NCI-H187 treated with DMSO at 0.1 percent for 48 hours (cell line): ENCODE measurements around the gene MUL1.

Source experiments
- DNase-seq: peaks from one replicate; lab custom pipeline; 2025; lab: John Stamatoyannopoulos, UW

MUL1 gene

GRCh38 chr1:20485527-20486456 lies 22.2 kb downstream of the MUL1 start, which contains the start of gene CAMK2N1:
Gene CAMK2N1 (minus strand): TSS chr1:20486210. CDS start chr1:20485379, 831 bp downstream.
- DNase-seq = no peak

GRCh38 chr1:20484519-20485462 lies 23.2 kb downstream of the MUL1 start:
- no peak for DNase-seq

DNA sequence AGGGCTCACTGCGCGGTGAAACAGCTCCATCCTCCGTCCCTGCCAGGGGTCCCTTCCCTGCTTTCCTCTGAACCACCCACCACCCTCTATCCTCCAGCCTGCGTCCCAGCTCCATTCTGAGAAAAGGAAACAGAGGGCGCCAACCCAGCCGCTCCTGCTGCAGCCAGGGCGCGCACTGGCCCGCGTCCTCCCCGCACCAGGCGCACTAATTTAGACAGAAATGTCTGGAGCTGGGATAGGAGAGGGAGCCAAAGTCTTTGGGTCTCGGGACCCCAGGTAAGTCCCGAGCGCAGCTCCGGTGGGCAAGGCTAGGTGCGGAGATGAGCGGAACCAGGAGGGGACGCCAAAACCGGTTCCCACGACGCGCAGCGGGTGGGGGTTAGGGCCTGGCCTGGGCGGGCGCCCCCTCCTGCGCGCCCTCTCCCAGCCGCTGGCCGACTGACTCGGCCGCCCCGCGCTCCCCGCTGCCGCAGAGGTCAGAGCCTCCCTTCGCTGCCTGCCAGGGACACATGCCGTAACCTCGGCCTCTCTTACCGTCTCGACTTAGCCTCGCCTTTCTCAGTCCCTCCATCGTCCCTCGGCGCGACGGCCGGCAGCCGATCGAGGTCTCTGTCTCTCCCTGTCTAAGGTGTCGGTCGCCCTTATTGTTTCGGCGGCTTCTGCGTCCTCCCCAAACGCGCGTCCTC lies 24.0 kb downstream of the MUL1 start:
- DNase-seq = no peak

DNA sequence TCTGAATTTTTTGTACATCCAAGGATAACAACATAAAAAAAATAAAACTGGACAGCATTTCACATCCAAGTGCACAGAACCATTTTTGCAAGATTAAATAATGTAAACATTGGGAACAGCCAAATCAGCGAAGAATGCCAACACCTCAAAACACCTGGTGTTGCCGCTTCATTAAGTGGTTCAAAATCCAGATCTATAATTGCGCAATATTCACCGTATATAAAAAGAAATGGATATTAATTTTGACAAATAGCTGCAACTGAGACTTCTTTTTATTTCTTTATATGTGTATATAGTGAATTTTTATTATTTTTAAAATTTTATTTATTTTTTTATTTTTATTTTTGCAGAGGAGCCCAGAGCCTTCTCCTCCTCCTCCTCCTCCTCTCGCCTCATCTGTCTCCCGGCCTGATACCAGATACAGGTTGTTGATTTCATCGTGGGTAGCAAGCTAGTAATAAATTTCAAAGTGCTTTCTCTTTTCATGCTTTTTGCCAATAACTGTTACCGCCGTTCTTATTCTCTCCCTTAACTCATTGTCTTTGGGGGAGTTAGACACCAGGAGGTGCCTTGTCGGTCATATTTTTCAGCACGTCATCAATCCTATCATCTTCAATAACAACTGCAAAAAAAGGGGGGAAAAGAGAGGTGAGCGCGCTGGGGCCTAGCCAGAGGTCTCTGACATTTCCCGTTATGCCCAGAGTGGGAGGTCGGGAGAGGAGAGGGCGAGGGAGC lies 24.7 kb downstream of the MUL1 start:
- DNase-seq = no peak

DNA sequence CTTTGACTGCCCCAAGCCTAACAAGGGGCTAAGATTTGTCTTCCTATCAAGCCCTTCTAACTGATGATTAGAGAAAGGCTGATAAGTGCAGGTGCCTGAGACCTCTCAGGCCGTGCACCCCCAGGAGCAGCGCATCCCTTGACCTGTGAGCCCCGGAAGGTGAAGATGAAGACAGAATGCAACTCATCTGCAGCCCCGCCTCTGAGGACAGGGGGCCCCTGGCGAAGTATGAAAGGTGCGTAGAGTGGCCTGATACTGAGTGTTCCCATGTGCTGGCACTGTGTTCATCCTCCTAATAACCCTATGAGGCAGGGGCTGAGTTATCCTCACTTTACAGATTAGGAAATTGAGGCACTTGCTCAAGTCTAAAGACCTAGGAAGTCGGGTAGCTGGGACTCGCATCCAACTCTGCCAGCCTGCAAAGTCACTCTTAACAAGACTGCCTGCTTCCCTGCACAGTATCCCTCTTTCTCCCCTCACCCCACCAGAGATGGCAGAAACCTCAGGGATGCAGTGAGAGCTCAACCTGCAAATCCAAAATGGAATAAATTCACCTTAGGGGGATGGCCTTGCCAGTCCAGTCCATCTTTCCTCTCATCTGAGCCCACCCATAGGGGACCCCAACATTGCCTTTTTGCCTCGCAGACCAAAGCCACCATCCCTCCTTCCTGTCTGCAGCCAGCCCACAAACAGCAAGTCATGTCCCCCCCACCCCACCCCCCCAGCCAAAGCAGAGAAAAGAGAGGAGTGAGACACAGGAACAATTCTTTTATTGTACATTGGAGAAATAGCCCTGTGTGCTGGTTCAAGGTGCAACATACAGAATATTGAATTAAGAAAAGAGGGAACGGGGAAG lies 26.1 kb downstream of the MUL1 start:
- DNase-seq = no peak

DNA sequence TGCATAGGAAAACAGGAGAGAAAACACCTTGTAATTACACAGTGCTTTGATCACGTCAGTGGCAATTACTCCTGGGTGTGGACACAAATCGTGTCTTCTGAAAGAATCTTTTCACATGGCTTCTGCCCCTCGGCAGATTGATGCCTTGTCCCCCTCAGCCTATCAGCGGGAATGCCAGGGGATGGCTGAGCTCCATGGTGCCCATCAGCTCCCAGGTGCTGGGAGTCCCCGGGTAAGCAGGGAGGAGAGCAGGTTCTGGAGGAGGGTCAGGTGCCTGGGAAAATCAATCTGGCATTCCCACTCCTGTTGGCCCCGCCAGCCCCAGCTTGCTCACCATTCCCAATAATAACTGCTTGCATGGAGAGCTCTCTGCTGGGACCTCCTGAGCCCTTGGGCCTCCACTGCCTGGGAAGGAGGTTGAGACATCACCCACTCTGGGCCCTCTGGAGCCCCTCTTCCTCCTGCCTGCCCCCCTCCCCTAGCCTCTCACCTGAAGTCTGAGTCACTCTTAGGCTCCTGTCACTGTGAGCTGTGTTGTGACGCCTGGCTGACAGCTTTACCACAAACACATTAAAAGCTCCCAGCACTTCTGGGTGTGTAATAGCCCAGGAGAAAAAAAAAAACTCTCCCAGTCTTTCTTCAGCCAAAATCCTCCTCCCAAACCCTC lies 26.9 kb downstream of the MUL1 start:
- DNase-seq = no peak

DNA sequence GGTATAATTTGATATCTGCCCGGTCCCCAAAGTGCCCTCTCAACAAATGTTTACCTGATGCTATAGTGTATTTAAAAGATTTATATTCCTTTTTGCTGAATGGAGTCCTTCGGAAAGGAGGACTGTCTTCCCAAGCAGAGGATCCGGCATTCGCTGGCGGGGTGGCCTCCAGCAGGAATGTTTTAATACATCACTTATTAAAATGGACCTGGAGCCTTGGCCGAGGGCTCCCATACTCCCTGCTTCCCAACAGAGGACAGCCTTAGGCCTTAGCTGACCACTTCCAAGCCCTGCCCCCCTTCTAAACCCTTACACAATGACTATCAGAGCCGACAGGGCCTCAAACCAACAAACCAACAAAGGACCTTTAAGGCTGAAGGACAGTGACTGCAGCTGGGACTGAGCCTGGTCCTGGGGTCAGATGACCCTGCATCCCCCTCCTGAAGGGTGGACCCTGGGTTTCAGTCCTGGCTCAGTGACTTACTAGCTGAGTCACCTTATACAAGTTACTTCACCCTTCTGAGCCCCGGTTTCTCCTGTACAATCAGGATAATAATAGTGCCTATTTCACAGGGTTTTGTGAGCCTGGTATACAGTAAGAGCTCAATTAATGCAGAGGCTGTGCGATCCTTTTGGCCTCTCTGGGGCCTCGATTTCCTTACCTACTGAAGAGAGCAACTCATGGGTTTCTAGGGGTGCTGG lies 27.6 kb downstream of the MUL1 start:
- no peak for DNase-seq

GRCh38 chr1:20479840-20480239 lies 28.1 kb downstream of the MUL1 start:
- DNase-seq = no peak

GRCh38 chr1:20478057-20478635 lies 29.8 kb downstream of the MUL1 start:
- DNase-seq = no peak

DNA sequence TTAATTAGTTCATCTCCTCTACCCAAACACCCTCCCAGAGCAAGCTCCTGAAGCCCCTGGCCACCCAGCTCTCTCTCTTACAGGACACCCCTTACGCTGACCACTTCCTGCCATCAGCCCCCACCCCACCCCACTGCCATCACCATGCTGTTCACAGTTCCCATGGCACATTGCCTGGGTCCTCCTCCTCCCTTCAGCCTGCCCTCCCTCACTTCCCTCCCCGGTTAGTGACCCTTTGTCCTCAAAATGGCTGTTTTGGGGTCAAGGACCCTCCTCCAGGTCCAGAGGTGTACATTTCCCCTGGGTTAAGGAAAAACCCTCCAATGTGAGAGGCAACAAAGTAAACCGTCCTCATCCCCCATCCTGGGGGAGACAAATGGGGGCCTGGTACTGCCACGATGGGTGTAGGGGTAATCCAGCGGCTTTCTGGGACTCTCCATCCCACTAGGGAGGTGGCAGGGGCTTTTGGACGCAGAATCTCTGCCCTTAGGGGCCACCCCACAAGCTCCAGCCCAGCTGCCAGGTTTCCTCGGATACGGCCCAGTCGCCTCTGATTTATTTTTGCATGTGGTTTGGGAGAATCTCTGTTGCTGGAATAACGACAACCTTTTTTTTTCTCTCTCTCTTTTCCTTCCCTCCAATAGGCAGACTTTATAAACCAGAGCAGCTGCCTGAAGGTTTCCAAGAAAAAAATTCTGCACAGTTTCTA lies 30.4 kb downstream of the MUL1 start:
- DNase-seq = no peak

- DNase-seq = no peak
Observed at GRCh38 chr1:20476265-20477038, 31.5 kb downstream of the MUL1 start.

GRCh38 chr1:20474996-20475395 lies 33.0 kb downstream of the MUL1 start:
- no peak for DNase-seq

DNA sequence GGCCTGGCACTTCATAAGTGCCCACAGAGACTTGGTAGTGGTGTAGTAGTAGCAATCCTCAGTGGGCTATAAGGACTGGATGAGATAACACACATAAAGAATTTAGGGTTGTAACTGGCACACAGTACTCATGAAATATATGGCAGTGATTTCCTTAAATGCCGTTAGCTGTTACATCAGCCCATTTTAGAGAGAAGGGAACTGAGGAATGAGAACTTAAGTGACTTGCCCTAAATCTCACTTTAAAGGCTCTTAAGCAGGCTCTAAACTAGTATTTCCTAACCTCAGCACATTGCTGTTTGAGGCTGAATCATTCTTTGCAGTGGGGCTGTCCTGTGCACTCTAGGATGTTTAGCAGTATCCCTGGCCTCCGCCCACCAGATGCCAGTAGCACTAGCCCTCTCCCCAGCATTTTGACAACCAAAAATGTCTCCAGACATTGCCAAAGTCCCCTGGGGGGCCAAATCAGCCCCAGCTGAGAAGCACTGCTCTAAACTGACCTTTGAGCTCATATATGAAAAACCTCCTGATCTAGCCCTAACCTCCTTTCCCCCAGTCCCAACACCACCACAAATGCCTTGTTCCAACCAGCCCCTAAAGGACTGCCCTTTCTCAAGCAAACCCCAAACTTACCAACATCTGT lies 33.5 kb downstream of the MUL1 start:
- DNase-seq = no peak

GRCh38 chr1:20473894-20474293 lies 34.1 kb downstream of the MUL1 start:
- DNase-seq = no peak

DNA sequence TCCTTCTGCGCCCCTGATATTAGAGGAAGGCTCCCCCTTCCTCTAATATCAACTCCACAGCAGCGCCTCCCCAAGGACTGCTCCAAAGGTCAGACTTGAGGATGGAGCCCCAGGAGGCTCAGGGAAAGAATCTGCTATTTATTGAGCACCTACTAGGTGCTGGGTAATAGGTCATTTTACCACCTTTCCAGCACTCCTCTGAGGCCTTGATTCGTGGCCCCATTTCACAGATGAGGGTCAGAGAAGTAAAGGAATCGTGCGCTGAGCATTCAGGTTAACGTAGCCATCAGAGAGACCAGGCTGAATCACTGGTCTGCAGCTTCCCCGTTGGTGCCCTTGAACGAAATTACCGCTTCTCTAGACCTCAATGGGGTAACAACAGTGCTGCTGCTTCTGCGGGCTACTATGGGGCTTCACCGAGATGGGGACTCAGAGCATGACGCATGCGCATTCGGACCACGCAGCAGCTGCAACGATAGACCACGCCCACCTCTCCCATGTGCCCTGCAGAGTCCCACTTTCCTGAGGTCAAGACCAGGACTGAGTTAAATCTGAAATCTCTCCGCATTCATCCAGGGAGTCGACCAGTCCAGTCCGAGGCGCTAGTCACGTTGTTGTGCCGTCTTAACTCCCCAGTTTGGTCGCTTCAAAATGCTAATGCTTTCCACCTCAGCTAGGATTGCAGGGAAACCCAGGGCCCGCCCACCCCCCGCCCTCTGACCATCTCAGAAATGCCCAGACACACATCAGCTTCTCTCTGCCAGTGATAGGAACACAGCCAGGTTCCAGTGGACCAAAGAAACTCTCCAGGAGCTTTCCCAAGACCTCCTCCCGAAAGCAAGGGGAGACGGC lies 34.9 kb downstream of the MUL1 start:
- peak; percentile 12 for DNase-seq

- no peak for DNase-seq
Observed at GRCh38 chr1:20472121-20472520, 35.8 kb downstream of the MUL1 start.
